ENCODE results near the gene ZIC5. TPM values are rescaled to one million over a fixed set of nuclear protein-coding genes. Genes with fewer than 3 reads are reported as not detected.

ZIC5 gene
- total and polyA plus RNA-seq, 9 of the 15 experiments (the other 6 are each of a cell fraction or from before 2014, with no cell fraction given) = 0.57 to 2.0 (median 1.1) TPM

- no peaks in the 10 kb centered on the region for H3K27me3 ChIP-seq (ENCODE audit: control insufficient read depth in 2 of 2, insufficient read depth in 2 of 2, low read length in 2 of 2)
- ChIA-PET POLR2A (interaction anchor here (0.6 to 2.2 kb wide), 2 partner anchors 9 to 25 kb away, joined by 4 to 14 read pairs; partner anchors contain the start of gene ZIC5), CTCF (ENCODE audit: low intra/inter-chr PET ratio) (no interaction called here)
- H3K27ac ChIP-seq (ENCODE audit: extremely low read depth, low read depth, low read length) = peak overlapping the region; percentile 82; the same call in 2 of the 3 replicates
- peak overlapping the region; percentile 69 to 93 for H3K9ac ChIP-seq (ENCODE audit: insufficient read depth in 1 of 2, low read depth in 2 of 2, low read length in 2 of 2)
- ATAC-seq (peak; percentile 18), FAIRE-seq (no peak), DNase-seq (ENCODE audit: extremely low read depth in 1 of 4, low spot score in 3 of 4) (peak in 2 of 4 experiments; percentile 28 to 55)
- WGBS (ENCODE audit: insufficient coverage, low coverage, missing lambda C conversion rate) = 16% methylated on average over 15 of the region's 59 CpGs
- H3K9me1 ChIP-seq (ENCODE audit: control insufficient read depth, insufficient read depth, low read length) = no peaks in the 10 kb centered on the region
- intact Hi-C loops (cut with micrococcal nuclease) (loop anchor here (5.0 kb wide), 1 partner anchor 258 kb away; no protein-coding TSS in a partner anchor), in situ Hi-C loops (cut with MboI) (no loop called here)
- peaks cover 26% of the 10 kb centered on the region for H3K79me2 ChIP-seq (ENCODE audit: control insufficient read depth, insufficient read depth, low read length)
- H3K9me3 ChIP-seq (replicated peaks; ENCODE audit: control insufficient read depth, insufficient read depth, low read depth, low read length) = no peaks in the 10 kb centered on the region
- peak overlapping the region; percentile 69 for H3K4me2 ChIP-seq (ENCODE audit: insufficient read depth, low read length)
- peaks cover 3% of the 10 kb centered on the region; the same call in 1 of the 3 replicates for H3K36me3 ChIP-seq (ENCODE audit: control insufficient read depth, insufficient read depth, low read length)
- BruUV-seq (replicated peaks) = TSS peak; percentile 51
- peak overlapping the region; percentile 59; the same call in 1 of the 2 replicates for H2AFZ ChIP-seq (ENCODE audit: low read depth, low read length)
- H3K4me1 ChIP-seq (replicated peaks in 1 of 2; ENCODE audit: control insufficient read depth in 2 of 2, insufficient read depth in 2 of 2, low read length in 2 of 2) = peaks cover 5 to 45% of the 10 kb centered on the region in 2 experiments; a peak in 3 of 5 replicates
- no peaks in the 10 kb centered on the region for H4K20me1 ChIP-seq (replicated peaks; ENCODE audit: control insufficient read depth, insufficient read depth, low read length)
- H3K4me3 ChIP-seq = peak overlapping the region; percentile 52
- TF ChIP-seq KDM2B (CRISPR knock-in tag; IDR thresholded peaks at IDR 0.05) = no peak
- TF ChIP-seq RAD51 (IDR thresholded peaks at IDR 0.05; ENCODE audit: borderline replicate concordance, low read depth) = no peak
- no peak for TF ChIP-seq U2AF2 (optimal IDR thresholded peaks at IDR 0.05; ENCODE audit: low read depth, low read length)
- TF ChIP-seq CREB5 (CRISPR knock-in tag; IDR thresholded peaks at IDR 0.05) = no peak
- TF ChIP-seq THRAP3 (IDR thresholded peaks at IDR 0.05; ENCODE audit: borderline replicate concordance) = no peak
- TF ChIP-seq ZBTB33 (CRISPR knock-in tag; IDR thresholded peaks at IDR 0.05) = 0 out of 2 replicates have a peak, but pooled peaks have one; percentile 36
- TF ChIP-seq HDAC3 (IDR thresholded peaks at IDR 0.05; ENCODE audit: borderline replicate concordance, partially characterized antibody) = no peak
- no peak for TF ChIP-seq FOXO4 (CRISPR knock-in tag; IDR thresholded peaks at IDR 0.05)
- no peak for TF ChIP-seq ZNF239 (CRISPR knock-in tag; IDR thresholded peaks at IDR 0.05)
- TF ChIP-seq RFX7 (CRISPR knock-in tag; IDR thresholded peaks at IDR 0.05) = no peak
- TF ChIP-seq BHLHE40 (IDR thresholded peaks at IDR 0.05; ENCODE audit: low read length) = no peak
- TF ChIP-seq XRCC4 (IDR thresholded peaks at IDR 0.05; ENCODE audit: extremely low read depth, insufficient read depth, insufficient read length) = no peak
- no peak for TF ChIP-seq HMGXB4 (CRISPR knock-in tag; IDR thresholded peaks at IDR 0.05)
- TF ChIP-seq MTA3 (IDR thresholded peaks at IDR 0.05; ENCODE audit: borderline replicate concordance) = no peak
- no peak for TF ChIP-seq HSF4 (CRISPR knock-in tag; IDR thresholded peaks at IDR 0.05; ENCODE audit: borderline replicate concordance)
These were observed 8.1 kb upstream of the ZIC5 start for GRCh38 chr13:99979453-99980200.

All from K562 (cell line).